Gastrocnemius medialis (tissue), 4 donors: ENCODE data around the gene FBLN2. TPM values are rescaled to one million over a fixed set of nuclear protein-coding genes. Genes with fewer than 3 reads are reported as not detected.

ENCODE experiments used
- ATAC-seq, 2 donors: fragments of 150-250 bp; one replicate each; pipeline ENCODE4 v1.9.1; 2016
- DNase-seq, 2 donors: peaks; one replicate each; pipeline ENCODE4 v3.0.0-alpha.2; 2019
- H3K27ac ChIP-seq, 4 donors: fragments of 200-600 bp; sonication (generic); 1 replicate in 1 of 4; 2 replicates in 3 of 4; pipeline ENCODE4 v1.5.1; 2016 to 2018; ENCODE audit warnings: mild to moderate bottlenecking in 2 of 4, moderate library complexity in 1 of 4
- H3K27me3 ChIP-seq, 3 donors: fragments of 200-600 bp; sonication (generic) in 2 of 3; 1 replicate in 1 of 3; 2 replicates in 2 of 3; pipeline versions ENCODE4 v1.5.1 to v1.6.0; 2016 to 2019; ENCODE audit warnings: mild to moderate bottlenecking in 1 of 3, moderate library complexity in 1 of 3
- H3K36me3 ChIP-seq, 2 donors: fragments of 200-600 bp; sonication (generic) in 1 of 2; one replicate each; pipeline ENCODE4 v1.5.1; 2017 to 2018
- H3K4me1 ChIP-seq, 2 donors: fragments of 200-600 bp; sonication (generic) in 1 of 2; one replicate each; pipeline ENCODE4 v1.5.1; 2016 to 2017; ENCODE audit warnings: mild to moderate bottlenecking in 2 of 2
- H3K4me3 ChIP-seq, 4 donors: fragments of 200-600 bp; sonication (generic) in 3 of 4; 1 replicate in 1 of 4; 2 replicates in 3 of 4; pipeline ENCODE4 v1.5.1; 2016 to 2019; ENCODE audit warnings: mild to moderate bottlenecking in 2 of 4
- H3K9me3 ChIP-seq, 3 donors: fragments of 200-600 bp; sonication (generic) in 2 of 3; 1 replicate in 1 of 3; 2 replicates in 2 of 3; pipeline ENCODE4 v1.5.1; 2016 to 2019
- POLR2A ChIP-seq, 2 donors: fragments of 450-650 bp; IDR thresholded peaks; one replicate each; pipeline ENCODE4 v1.6.1; 2017; ENCODE audit warnings: antibody characterized with exemption in 2 of 2, mild to moderate bottlenecking in 2 of 2, moderate library complexity in 2 of 2
- in situ Hi-C, 4 donors: fragments of 200-750 bp; cut with MboI; loops; one replicate each; pipeline versions ENCODE4 v1.15.0 to v1.8.0; 2017; ENCODE audit warnings: low sequenced_read_pairs in 4 of 4
- intact Hi-C: fragments of 100-400 bp; cut with DNase I; formaldehyde crosslinking; loops from one replicate; pipeline ENCODE4 v1.15.1; 2023; ENCODE audit warnings: low total_unique reads
- total RNA-seq, 4 donors: library from RNA; depleted of rRNA; stranded (reverse); fragments of >200 nt; gene quantifications; one replicate each; pipeline versions ENCODE4 v1.1.0 to v1.2.3, GENCODE V29; 2016
- TF ChIP-seq, protein P1 (sequence below), 5 experiments: fragments of 450-650 bp in 3 of 5; fragments of 200-600 bp in 2 of 5; sonication (generic) in 2 of 5; IDR thresholded peaks in 4 of 5; conservative IDR thresholded peaks in 1 of 5; 1 replicate in 4 of 5; 2 replicates in 1 of 5; pipeline ENCODE4 v1.5.1; 2016 to 2019; ENCODE audit warnings: antibody characterized with exemption in 5 of 5, mild to moderate bottlenecking in 3 of 5, moderate library complexity in 3 of 5

Gene FBLN2
- total RNA-seq, 4 donors from 2014 or later, result 28.9 to 45.7 (median 34.0) TPM

DNA sequence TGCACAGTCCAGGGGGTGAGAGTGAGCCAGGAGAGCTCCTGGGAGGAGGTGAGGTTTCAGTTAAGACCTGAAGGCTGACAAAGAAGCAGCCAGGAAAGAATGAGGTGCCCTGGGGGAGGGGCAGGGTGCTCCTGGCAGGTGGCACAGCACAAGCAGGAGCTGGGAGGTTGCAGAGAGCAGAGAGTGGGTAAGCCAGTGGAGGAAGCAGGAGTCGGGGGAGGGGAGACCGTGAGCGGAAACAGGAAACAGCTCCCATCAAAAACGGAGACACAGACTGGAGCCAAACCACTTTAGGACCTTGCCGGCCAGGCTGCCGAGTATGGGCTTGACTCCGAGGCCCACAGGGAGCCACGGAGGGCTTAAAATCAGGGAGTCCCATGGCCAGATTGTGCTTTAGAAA, 12.1 kb upstream of the FBLN2 start:
- Histone ChIP-seq H3K4me1 (peaks cover 0 to 3% of the 10 kb centered on the region in 2 donors), H3K27ac (peak overlapping the region; percentile 4 to 52 (median 41)), H3K27me3 (no peaks in the 10 kb centered on the region), H3K36me3 (no peaks in the 10 kb centered on the region), H3K9me3 (no peaks in the 10 kb centered on the region), H3K4me3 (no peak overlapping the region)
- ATAC-seq (no peak), DNase-seq (no peak)
- intact Hi-C loops (no loop called here), in situ Hi-C loops (no loop called here)
- TF ChIP-seq, protein P1, sequence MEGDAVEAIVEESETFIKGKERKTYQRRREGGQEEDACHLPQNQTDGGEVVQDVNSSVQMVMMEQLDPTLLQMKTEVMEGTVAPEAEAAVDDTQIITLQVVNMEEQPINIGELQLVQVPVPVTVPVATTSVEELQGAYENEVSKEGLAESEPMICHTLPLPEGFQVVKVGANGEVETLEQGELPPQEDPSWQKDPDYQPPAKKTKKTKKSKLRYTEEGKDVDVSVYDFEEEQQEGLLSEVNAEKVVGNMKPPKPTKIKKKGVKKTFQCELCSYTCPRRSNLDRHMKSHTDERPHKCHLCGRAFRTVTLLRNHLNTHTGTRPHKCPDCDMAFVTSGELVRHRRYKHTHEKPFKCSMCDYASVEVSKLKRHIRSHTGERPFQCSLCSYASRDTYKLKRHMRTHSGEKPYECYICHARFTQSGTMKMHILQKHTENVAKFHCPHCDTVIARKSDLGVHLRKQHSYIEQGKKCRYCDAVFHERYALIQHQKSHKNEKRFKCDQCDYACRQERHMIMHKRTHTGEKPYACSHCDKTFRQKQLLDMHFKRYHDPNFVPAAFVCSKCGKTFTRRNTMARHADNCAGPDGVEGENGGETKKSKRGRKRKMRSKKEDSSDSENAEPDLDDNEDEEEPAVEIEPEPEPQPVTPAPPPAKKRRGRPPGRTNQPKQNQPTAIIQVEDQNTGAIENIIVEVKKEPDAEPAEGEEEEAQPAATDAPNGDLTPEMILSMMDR (IDR thresholded peaks at IDR 0.05 in 4 of 5, conservative IDR thresholded peaks at IDR 0.05 in 1 of 5), result no peak
- TF ChIP-seq POLR2A (IDR thresholded peaks at IDR 0.05), result no peak

DNA sequence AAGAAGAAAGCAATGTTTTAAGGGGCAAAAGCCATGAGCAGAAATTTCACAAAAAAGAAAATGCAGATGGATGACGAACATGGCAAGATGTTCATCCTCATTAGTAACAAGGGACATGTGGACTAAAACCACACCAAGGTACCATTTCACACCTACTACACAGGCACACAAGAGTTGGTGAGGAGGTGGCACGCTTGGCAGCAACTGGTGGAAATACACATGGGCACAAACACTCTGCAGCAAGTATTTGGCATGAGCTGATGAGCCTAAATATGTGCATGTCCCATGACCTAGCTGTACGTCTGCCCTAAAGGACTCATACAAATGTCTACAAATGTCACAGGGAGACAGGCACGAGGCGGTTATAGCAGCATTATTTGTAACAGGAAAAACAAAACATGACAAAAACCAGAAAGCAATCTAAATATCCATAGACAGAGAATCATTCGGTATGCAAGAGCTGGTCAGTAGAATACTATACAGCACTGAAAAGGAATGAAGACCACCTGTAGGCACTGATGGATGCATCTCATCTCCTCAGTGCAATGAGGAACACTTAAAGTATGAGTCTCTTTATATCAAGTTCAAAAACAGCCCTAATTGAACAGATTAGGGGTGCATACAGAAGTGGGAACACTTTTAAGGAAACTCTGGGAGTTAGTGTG, 11.5 kb upstream of the FBLN2 start:
- intact Hi-C loops, result no loop called here
- in situ Hi-C loops, result no loop called here
- H3K4me1 ChIP-seq, result peaks cover 0 to 3% of the 10 kb centered on the region in 2 donors
- no peaks in the 10 kb centered on the region for H3K27me3 ChIP-seq
- H3K36me3 ChIP-seq, result no peaks in the 10 kb centered on the region
- no peak overlapping the region for H3K4me3 ChIP-seq
- TF ChIP-seq POLR2A (IDR thresholded peaks at IDR 0.05), result no peak
- TF ChIP-seq, protein P1 (IDR thresholded peaks at IDR 0.05 in 4 of 5, conservative IDR thresholded peaks at IDR 0.05 in 1 of 5), result no peak
- peak overlapping the region in 3 of 4 donors; percentile 36 to 52 (median 46) for H3K27ac ChIP-seq
- DNase-seq, result no peak
- ATAC-seq, result no peak
- H3K9me3 ChIP-seq, result no peaks in the 10 kb centered on the region

GRCh38 chr3:13537909-13538296, 11.0 kb upstream of the FBLN2 start:
- peak in 1 of 2 donors; percentile 48 for DNase-seq
- intact Hi-C loops (no loop called here), in situ Hi-C loops (no loop called here)
- Histone ChIP-seq H3K27me3 (no peaks in the 10 kb centered on the region), H3K4me3 (no peak overlapping the region), H3K27ac (peak overlapping the region; percentile 27 to 52 (median 41)), H3K36me3 (no peaks in the 10 kb centered on the region), H3K4me1 (peaks cover 0 to 3% of the 10 kb centered on the region in 2 donors), H3K9me3 (no peaks in the 10 kb centered on the region)
- no peak for TF ChIP-seq POLR2A (IDR thresholded peaks at IDR 0.05)
- TF ChIP-seq, protein P1 (IDR thresholded peaks at IDR 0.05 in 4 of 5, conservative IDR thresholded peaks at IDR 0.05 in 1 of 5), result no peak
- ATAC-seq, result peak; percentile 43 to 60

GRCh38 chr3:13538520-13539291, 10.2 kb upstream of the FBLN2 start:
- H3K9me3 ChIP-seq, result no peaks in the 10 kb centered on the region
- H3K4me1 ChIP-seq, result peaks cover 0 to 3% of the 10 kb centered on the region in 2 donors
- DNase-seq, result no peak
- peak overlapping the region; percentile 35 to 52 (median 41) for H3K27ac ChIP-seq
- H3K27me3 ChIP-seq, result no peaks in the 10 kb centered on the region
- H3K36me3 ChIP-seq, result no peaks in the 10 kb centered on the region
- in situ Hi-C loops, result no loop called here
- H3K4me3 ChIP-seq, result no peak overlapping the region
- intact Hi-C loops, result no loop called here
- TF ChIP-seq, protein P1 (IDR thresholded peaks at IDR 0.05 in 4 of 5, conservative IDR thresholded peaks at IDR 0.05 in 1 of 5), result no peak
- TF ChIP-seq POLR2A (IDR thresholded peaks at IDR 0.05), result no peak
- ATAC-seq, result no peak
